ENCODE data around the gene EGFL8. TPM values are rescaled to one million over a fixed set of nuclear protein-coding genes. Genes with fewer than 3 reads are reported as not detected.
A peak's percentile ranks its signal among the peaks of the same experiment; 100 is the strongest.

Gene EGFL8
- total and polyA plus RNA-seq, 8 donors, result 2.2 to 46.8 (median 6.0) TPM

- TF ChIP-seq CTCF (IDR thresholded peaks at IDR 0.05), result no peak
- H3K27ac ChIP-seq, result peak within 1 kb of the TSS; percentile 86 to 96 (median 90)
- DNase-seq (peak; percentile 93 to 98 (median 96)), ATAC-seq (peak; percentile 59 to 80 (median 72)), FAIRE-seq (no peak)
- 0 to 1% methylated on average over 21 to 27 of the region's 27 CpGs for WGBS, 2 donors
- peaks cover 20 to 31% (median 24%) of the 10 kb centered on the region in 3 donors for H3K4me1 ChIP-seq
- H3K36me3 ChIP-seq, result no peaks in the 10 kb centered on the region
- no peaks in the 10 kb centered on the region for H3K9me3 ChIP-seq
- H3K4me3 ChIP-seq, result peak within 1 kb of the TSS; percentile 73 to 88 (median 77)
- no peaks in the 10 kb centered on the region for H3K27me3 ChIP-seq
- intact Hi-C loops (cut with DNase I), result no loop called here
These were observed 11.5 kb downstream of the EGFL8 start, which contains the start of gene AGPAT1 for GRCh38 chr6:32175711-32176475. AGPAT1 (minus strand) TSS chr6:32176084; CDS start chr6:32171496, 4,588 bp downstream.

GRCh38 chr6:32176476-32177182 lies 12.2 kb downstream of the EGFL8 start:
- Histone ChIP-seq H3K9me3 (no peaks in the 10 kb centered on the region), H3K27me3 (no peaks in the 10 kb centered on the region), H3K36me3 (no peaks in the 10 kb centered on the region), H3K4me1 (peaks cover 20 to 31% (median 24%) of the 10 kb centered on the region in 3 donors), H3K27ac (peak overlapping the region; percentile 86 to 96 (median 90)), H3K4me3 (peak overlapping the region in 3 of 4 donors; percentile 75 to 88 (median 79))
- 19 to 23% methylated on average over 5 of the region's 5 CpGs for WGBS, 2 donors
- intact Hi-C loops (cut with DNase I), result no loop called here
- no peak for TF ChIP-seq CTCF (IDR thresholded peaks at IDR 0.05)
- FAIRE-seq, result no peak
- no peak for ATAC-seq
- DNase-seq, result no peak

GRCh38 chr6:32177183-32177787 lies 12.9 kb downstream of the EGFL8 start:
- peaks cover 20 to 31% (median 24%) of the 10 kb centered on the region in 3 donors for H3K4me1 ChIP-seq
- DNase-seq, result peak in 1 of 6 donors; percentile 40
- H3K4me3 ChIP-seq, result peak overlapping the region in 3 of 4 donors; percentile 9 to 88 (median 55)
- ATAC-seq, result peak; percentile 2 to 5 (median 3)
- H3K27ac ChIP-seq, result peak overlapping the region; percentile 86 to 96 (median 90)
- no peaks in the 10 kb centered on the region for H3K27me3 ChIP-seq
- TF ChIP-seq CTCF (IDR thresholded peaks at IDR 0.05), result no peak
- no peaks in the 10 kb centered on the region for H3K36me3 ChIP-seq
- intact Hi-C loops (cut with DNase I), result no loop called here
- H3K9me3 ChIP-seq, result no peaks in the 10 kb centered on the region
- no peak for FAIRE-seq
- 0 to 1% methylated on average over 20 of the region's 20 CpGs for WGBS, 2 donors

GRCh38 chr6:32177788-32178546 lies 13.6 kb downstream of the EGFL8 start, which contains the start of gene RNF5:
RNF5 (plus strand) TSS chr6:32178405; CDS start chr6:32178512, 107 bp downstream.
- 0% methylated on average over 33 of the region's 33 CpGs for WGBS, 2 donors
- Histone ChIP-seq H3K27ac (peak within 1 kb of the TSS; percentile 86 to 96 (median 90)), H3K9me3 (no peaks in the 10 kb centered on the region), H3K27me3 (no peaks in the 10 kb centered on the region), H3K4me3 (peak within 1 kb of the TSS; percentile 28 to 88 (median 48)), H3K4me1 (peaks cover 20 to 31% (median 24%) of the 10 kb centered on the region in 3 donors), H3K36me3 (no peaks in the 10 kb centered on the region)
- intact Hi-C loops (cut with DNase I), result no loop called here
- no peak for TF ChIP-seq CTCF (IDR thresholded peaks at IDR 0.05)
- peak; percentile 79 to 88 (median 82) for ATAC-seq
- DNase-seq, result peak; percentile 86 to 98 (median 95)
- FAIRE-seq, result peak; percentile 97
